GM19438 (cell line): ENCODE results near the gene GPM6B.
A peak's percentile ranks its signal among the peaks of the same experiment; 100 is the strongest.

Experiments used
- ATAC-seq: cut with Tn5 transposase; IDR thresholded peaks from one replicate; pipeline ENCODE4 v1.9.1; 2021; ENCODE audit warnings: low read depth; ENCODE audit not compliant: unreplicated experiment

GPM6B gene

GRCh38 chrX:13816643-13817627, at the start of gene GPM6B:
GPM6B (minus strand) TSS chrX:13817093; CDS start chrX:13816904, 189 bp downstream.
- no peak for ATAC-seq

GRCh38 chrX:13864264-13864663, 47.4 kb upstream of the GPM6B start:
- no peak for ATAC-seq

- no peak for ATAC-seq
These were observed 46.4 kb upstream of the GPM6B start for GRCh38 chrX:13863324-13863723.

- no peak for ATAC-seq
These were observed 42.8 kb upstream of the GPM6B start for GRCh38 chrX:13859724-13860123.

GRCh38 chrX:13857804-13858203, 40.9 kb upstream of the GPM6B start:
- ATAC-seq, result no peak

GRCh38 chrX:13855689-13856450, 39.0 kb upstream of the GPM6B start:
- no peak for ATAC-seq

GRCh38 chrX:13854003-13854402, 37.1 kb upstream of the GPM6B start:
- no peak for ATAC-seq

- peak; percentile 55 for ATAC-seq
These were observed 35.3 kb upstream of the GPM6B start for GRCh38 chrX:13852001-13852695.

GRCh38 chrX:13845721-13846378, 29.0 kb upstream of the GPM6B start:
- no peak for ATAC-seq

GRCh38 chrX:13843150-13843721, 26.3 kb upstream of the GPM6B start:
- no peak for ATAC-seq

- no peak for ATAC-seq
These were observed 23.2 kb upstream of the GPM6B start for GRCh38 chrX:13840121-13840520.

GRCh38 chrX:13837290-13837745, 20.4 kb upstream of the GPM6B start:
- ATAC-seq, result no peak

- no peak for ATAC-seq
These were observed 19.7 kb upstream of the GPM6B start for GRCh38 chrX:13836575-13836974.

- ATAC-seq, result no peak
These were observed 18.9 kb upstream of the GPM6B start for GRCh38 chrX:13835825-13836224.

- no peak for ATAC-seq
These were observed 17.5 kb upstream of the GPM6B start for GRCh38 chrX:13834355-13834754.

GRCh38 chrX:13829983-13830382, 13.1 kb upstream of the GPM6B start:
- ATAC-seq, result no peak

GRCh38 chrX:13828392-13828791, 11.5 kb upstream of the GPM6B start:
- no peak for ATAC-seq

GRCh38 chrX:13827298-13828090, 10.6 kb upstream of the GPM6B start:
- ATAC-seq, result no peak

- ATAC-seq, result no peak
These were observed 9.9 kb upstream of the GPM6B start for GRCh38 chrX:13826770-13827169.
